DMS 273 treated with DMSO at 0.1 percent for 48 hours (cell line): Measurements from ENCODE around the gene PTGDS.

Experiments
- DNase-seq: peaks from one replicate; lab custom pipeline; 2025; lab: John Stamatoyannopoulos, UW

PTGDS gene

DNA sequence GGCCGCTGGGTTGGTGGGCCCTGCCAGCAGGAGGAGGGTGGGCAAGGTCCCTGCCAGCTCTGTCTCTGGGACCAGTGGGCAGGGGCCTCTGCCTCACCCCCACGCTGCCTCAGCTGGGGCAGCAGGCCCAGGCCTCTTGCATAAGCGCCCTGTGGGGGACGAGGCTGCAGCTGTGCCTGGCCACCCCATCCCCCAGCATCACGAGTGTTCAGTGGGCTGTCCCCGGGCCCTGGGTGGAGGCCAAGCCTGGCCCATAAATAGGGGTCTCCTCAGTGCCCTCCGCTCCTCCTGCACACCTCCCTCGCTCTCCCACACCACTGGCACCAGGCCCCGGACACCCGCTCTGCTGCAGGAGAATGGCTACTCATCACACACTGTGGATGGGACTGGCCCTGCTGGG, at the start of gene PTGDS:
Gene PTGDS (plus strand): TSS at position 282 of the 400 bp plus-strand sequence. CDS start 75 bp downstream, at position 357.
- DNase-seq = no peak

DNA sequence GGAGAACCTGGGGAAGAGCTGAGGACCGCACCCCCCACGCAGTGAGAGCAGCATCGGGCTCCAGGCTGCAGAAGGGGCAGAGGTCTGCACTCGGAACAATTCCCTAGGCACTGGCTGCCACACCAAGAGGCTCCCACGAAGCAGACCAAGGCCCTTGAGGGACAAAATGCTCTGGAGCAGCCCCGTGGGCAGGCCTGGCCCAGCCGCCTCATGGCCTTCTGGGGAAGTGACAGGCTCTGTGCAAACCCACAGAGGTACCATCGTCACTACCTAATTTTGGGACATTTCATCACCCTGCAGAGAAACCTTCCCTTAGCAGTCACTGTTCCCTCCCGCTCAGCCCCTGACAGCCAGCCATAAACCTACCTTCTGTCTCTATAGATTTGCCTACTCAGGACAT, 48.7 kb upstream of the PTGDS start:
- DNase-seq = no peak

DNA sequence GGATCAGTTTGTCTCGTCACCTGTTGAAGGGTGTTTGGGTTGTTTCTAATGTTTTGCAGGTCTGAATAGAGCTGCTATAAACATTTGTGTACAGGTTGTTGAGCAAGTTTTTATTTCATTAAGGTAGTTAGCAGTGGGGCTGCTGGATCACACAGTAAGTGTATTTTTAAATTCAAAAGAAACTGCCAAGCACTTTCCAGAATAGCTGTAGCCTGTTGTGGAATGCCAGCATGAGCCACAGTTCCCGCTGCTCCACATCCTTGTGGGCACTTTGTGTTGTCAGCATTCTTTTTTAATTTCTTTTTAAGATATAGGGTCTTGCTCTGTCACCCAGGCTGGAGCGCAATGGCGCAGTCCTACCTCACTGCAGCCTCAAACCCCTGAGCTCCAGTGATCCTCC, 47.3 kb upstream of the PTGDS start:
- no peak for DNase-seq

DNA sequence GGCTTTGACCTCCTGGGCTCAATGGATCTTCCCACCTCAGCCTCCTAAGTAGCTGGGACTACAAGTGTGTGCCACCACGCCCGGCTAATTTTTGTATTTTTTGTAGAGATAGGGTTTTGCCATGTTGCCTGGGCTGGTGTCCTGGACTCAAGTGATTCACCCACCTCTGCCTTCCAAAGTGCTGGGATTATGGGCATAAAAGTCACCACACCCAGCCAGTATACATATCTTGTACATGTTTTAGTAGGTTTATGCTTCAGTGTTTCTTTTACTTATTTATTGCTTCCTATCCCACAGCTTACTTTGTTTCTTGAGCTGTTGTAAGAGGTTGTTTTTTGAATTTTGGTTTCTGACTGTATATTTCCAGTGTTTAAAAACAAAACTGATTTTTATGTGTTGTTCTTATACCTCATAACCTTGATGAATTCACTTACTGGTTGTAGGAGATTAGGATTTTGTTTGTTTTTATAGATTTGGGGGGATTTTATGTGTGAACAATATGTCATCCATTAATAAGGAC, 45.6 kb upstream of the PTGDS start:
- no peak for DNase-seq

DNA sequence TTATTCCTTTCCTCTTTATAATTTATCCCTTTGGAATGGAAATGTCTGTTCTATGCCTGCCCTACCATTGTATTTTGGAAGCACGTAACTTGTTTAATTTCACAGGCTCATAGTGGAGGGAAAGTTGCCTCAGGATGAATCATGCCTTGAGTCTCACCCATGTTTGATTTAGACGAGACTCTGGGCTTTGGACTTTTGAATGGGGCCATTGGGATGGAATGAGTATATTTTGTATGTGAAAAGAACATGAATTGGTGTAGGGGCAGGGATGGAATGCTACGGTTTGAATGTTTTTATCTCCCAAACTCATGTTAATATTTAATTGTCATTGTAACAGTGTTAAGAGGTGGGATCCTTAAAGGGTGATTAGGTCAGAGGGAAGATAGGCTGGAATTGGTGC, 43.0 kb upstream of the PTGDS start:
- DNase-seq = no peak

DNA sequence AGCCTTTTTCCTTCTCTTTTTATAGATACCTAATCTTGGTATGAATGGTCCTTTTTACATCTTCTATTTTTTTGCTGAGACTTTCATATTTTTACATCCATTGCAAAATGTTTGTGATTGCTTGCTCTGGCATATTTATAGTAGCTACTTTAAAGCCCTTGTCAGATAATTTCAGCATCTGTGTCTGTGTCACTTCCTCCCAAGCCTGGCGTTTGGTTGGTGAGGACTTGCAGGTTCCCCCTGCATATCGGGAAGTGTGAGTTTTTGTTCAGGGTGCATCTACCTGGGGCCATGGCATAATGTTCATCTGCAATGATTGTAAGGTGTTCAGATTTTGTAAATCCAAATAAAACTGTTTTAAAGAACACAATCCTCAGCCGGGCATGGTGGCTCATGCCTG, 41.7 kb upstream of the PTGDS start:
- DNase-seq = no peak

DNA sequence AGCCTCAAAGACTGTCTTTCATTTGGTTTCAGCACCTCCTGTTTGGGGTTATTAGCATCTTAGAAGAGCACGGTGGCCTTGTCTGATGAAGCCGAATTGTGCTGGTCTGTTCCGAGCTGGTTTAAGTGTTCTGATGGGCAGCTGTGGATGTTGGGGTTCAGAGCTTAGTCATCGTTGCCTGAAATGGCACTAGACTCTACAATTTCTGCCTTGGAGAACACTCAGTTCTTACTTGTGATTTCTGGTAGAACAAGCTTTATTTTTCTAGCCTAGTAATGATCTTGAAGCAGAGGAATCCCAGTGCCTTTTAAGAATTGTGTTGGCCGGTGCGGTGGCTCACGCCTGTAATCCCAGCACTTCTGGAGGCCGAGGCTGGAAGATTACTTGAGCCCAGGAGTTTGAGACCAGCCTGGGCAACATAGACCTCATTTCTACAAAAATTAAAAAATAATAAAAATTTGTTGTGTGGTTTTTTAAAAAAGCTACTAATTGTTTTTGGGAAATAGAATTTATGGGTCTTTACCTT, 40.6 kb upstream of the PTGDS start:
- DNase-seq = no peak

DNA sequence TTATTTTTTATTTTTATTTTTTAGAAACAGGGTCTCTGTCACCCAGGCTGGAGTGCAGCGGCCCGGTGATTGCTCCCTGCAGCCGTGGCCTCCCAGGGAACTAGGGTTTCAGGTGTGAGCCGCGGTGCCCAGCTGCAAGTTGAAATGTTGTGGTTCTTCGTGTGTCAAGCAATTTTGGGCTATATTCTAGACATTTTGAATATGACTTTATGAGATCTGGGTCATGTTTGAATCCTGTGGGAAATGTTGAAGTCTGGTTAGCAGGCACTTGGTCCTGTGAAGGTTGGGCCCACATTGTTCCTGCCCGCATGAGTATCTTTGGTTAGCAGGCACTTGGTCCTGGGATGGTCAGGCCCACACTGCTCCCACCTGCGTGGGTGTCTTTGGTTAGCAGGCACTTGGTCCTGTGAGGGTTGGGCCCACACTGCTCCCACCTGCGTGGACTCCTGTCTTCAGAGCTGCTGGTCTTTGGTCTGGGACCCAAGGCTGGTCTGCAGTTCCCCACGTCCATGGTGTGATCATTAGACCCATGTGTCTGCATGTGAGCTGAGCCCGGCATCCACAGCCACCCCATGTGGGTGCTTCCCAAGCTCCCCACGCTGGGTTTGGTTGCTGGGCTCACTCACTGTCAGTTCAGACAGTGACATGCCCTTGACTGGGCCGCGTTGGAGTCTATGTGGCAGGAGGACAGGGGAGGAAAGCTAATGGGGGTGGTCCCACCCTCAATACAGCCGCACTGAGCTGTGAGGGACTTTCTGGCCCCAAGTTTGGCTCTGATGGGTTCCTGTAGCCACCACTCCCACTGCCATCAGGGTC, 39.9 kb upstream of the PTGDS start:
- no peak for DNase-seq

DNA sequence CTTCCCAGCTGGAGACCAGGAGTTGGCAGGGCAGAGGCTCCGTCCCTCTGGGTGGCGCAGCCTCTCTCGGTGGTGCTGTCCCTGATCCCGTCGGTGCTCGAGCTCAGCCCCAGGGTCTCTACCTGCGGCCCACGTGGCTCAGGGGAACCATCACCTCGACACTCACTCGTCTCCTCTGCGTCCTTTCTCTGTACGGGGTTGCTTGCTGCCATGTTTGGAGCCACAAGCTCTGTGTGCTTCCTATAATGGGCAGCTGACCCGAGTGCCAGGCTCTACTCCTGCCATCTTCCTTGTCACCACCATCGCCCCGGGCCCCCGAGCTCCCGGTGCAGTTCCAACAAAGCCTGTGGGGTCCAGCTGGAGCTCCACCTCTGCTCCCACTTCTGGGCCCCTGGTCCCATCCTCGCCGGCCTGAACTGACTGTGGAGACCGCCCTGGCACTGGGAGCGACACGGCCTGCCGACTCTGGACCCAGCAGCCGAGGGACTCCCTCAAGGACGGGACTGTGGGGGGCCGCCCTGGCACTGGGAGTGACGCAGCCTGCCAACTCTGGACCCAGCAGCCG, 37.8 kb upstream of the PTGDS start:
- no peak for DNase-seq

DNA sequence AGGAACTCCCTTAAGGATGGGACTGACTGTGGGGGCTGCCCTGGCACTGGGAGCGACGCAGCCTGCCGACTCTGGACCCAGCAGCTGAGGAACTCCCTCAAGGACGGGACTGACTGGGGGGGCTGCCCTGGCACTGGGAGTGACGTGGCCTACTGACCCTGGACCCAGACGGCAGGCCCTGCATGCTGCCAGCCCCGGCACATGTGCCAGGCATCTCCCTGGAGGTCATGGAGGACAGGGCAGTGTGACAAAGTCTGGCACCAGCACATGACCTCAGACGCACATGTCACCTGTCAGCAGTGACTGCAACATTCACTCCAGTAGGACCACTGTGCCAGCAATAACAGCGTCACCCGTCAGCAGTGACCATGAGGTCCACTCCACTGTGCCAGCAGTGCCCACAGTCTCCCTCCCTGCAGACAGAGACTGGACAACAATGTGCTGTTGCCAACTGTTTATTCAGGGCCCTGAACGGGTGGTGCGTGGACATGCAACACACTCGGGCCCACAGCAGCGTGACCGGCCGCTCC, 37.2 kb upstream of the PTGDS start:
- DNase-seq = no peak

DNA sequence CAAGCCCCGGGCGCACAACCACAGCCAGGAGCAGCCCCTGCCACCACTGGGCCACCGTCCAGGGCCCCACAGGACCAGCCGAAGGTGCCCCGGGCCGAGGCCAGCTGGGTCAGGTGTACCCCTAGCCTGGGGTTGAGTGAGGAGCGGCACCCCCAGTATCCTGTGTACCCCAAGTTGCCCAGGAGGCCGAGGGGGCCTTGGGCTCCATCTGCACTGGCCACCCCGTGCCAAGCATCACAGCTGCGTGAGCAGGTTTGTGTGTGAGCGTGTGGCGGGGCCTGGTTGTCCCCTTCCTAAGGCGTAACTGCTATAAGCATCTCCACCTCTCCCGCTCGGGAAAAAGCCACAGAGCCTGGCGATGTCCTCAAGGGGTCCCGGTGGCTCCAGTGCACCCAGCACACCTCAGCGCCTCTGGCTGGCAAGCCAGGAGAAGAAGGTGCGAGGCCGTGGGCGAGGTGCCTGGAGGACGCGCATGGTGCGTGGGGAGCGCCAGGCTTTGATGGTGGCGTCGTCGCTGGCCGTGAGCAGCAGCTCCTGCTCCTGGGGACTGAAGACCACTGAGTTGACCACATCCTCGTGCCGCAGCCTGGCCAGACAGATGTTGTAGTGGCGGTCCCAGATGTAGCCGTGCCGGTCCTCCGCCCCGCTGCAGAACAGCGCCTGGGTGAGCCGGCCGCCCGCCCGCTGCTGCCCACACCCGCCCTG, 36.6 kb upstream of the PTGDS start:
- DNase-seq = no peak

DNA sequence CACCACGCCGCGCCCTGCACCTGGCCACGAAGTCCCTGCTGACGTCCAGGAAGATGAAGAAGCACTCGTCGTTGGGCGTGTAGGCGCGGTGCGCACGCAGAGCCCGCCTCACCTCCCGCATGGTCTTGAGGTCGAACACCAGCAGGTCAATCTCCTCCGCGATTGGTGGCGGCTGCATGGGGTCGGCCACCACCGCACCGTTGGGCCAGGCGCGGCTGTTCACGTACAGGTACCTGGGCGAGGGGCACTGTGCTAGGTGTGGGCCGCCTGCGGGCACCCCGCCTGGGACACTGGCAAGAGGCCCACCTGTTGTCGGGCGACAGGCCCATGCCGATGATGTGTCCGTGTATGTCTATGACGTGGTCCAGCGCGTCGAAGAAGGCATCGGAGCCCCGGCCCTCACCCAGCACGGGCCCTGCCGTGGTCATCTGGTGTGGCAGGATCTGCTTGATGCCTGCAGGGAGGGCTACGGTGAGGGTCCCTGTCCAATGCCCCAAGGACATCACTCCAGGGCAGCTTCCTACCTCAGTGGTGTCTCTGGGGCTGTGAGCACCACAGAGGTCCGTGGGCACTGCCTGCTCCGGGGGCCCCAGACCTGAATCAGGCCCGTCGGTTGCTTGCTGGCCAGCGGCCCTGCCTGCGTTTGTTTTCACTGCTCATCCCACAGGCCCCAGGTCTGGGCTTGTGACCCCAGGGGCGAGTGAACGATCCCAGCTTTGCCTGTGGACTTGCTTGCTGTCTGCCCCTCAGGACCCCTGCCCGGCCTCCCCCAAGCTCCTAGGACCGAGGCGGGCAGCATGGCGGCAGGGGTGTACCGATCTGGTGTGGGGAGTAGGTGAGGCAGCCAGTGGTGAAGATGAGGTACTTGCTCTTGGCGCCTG, 35.8 kb upstream of the PTGDS start:
- no peak for DNase-seq

DNA sequence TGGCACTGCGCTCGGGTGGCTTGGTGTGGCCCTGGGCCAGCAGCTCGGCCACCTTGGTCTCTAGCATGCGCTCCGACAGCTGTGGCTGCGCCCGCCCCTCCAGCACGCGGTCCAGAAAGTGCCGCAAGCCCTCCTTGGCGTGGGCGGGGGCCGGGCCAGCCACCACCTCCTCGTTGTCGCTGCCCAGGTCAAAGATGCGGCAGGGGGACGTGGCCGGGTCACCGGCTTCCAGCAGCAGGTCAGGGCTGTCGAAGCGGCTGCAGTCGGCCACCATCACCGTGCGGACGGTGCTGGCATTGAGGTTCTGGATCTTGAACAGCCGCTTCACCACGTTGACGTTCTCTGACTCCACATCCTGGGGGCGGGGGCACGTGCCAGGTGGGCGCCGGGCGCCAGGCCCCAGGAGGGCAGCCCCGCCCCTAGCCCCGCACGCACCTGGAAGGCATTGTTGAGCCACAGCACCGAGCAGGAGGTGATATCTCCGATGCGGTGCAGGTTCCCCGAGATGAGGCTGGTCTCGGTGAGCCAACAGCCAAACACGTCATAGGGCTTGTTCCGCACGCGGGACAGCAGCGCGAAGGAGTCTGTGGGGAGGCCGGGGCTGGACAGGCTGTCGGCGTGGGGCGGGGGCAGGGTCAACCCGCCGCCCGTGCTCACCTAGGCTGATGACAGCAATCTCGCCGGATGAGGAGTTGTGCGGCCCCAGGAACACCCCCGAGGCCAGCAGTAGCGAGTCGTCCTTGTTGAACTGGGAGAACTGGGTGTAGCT, 35.0 kb upstream of the PTGDS start:
- DNase-seq = no peak

DNA sequence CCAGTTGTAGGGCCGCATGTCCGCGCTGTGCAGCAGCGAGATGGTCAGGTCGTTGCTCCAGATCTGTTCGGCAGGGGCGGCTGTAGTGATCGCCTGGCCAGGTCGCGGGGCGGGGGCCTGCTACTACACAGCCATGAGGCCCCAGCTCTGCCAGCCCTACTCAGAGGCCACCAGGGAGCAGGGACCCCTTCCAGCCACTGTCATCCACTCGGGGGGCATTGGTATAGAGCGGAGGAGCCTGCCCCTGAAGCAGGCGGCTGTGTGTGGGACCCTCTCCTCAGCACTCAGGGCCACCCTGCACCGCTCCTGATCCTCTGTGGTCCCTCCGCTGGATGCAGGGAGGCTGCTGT, 34.4 kb upstream of the PTGDS start:
- no peak for DNase-seq

DNA sequence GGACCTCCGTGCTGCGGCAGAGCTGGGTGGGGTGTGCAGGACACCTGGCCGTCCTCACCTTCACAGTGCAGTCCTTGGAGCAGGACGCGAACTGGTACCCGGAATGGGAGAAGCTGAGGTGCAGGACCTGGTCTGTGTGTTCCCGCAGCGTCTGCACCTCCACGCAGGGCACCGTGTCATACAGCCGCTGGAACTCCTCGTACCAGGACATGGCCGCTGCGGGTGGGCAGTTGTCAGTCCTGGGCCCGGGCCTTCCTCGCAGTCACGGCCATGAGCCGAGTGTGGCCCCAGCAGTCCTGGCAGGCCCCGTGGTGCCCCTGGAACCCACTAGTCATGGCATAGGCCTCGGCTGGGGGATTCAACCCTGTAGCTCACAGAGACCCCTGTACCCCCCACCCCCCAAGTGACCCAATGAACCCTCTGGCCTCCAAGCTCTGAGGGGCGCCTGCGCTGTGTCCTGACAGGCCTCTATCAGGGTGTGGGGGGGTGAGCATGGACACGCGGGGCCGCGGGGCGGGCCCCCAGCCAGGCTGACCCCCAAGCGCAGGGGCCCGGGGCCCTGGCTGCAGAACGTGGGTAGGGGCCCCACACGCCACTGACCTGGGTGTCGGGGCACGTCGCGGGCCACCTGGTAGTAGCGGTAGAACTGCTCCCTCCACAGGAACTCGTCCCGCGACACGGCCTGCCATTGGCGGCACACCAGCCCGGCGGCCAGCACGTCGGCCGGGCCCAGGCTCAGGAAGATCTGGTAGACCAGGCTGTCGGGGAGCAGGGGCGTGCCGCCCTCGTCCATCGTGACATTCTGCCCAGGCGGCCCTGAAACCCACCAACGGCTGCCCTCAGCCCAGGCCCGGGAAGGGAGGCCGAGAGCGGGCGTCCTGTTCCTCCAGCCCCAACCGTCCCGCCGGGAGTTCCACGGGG, 33.8 kb upstream of the PTGDS start:
- DNase-seq = no peak

DNA sequence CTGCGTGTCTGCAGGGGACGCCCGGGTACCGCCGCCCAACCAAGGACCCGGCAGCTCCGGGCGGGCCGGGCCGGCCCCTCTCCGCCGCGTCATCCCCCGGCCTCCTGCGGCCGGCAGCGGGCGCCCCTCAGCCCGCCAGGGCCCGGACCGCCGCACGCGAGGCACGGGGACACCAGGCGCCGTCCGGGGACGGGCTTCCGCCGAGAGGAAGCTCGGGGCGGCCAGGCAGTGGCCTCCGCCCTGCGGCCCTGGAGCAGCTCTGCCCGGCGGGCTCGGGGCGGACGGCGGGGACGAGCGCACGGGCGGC, 33.1 kb upstream of the PTGDS start:
- DNase-seq = no peak

DNA sequence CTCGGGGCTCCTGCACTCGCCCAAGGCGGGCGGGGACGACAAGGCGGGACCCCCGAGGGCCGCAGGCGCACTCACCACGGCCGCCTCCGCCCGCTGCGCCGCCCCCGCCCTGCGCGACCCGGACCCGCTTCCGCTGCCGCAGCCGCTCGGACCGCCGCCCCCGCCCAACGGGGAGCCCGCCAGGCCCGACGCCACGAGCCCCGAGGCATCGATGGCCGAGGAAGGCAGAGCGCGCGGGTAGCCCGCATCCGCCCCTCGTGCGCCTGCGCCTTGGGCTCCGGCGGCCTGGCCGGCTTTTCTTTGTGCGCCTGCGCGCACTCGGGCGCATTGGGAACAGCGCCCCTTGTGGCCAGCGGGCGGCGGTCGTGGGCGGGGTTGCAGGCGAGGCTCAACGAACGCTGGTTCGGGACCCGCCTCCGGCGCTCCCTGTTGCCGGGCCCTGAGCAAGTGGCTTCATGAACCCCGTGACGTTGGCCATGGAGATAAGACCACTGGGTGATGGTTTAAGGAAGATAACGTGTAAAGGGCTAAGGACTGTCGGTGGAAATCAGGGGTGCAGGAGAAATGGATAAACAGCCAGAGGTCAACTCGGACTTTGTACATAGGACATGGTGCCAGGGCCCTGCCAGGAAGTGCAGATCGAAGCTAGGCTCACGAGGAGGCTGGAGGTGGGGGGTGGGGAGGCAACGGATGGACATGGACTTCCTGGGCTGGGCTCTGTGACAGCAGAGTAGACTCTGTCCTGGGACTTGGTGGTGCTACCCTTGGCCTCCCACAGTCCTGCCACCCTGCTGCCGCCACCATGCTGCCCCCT, 32.6 kb upstream of the PTGDS start, which contains the start of the genes C8G and FBXW5:
Gene C8G (plus strand): TSS at position 725 of the 814 bp plus-strand sequence. CDS start 78 bp downstream, at position 803.
Gene FBXW5 (minus strand): TSS at position 220 of the 814 bp plus-strand sequence. CDS start 655 bp downstream, outside the sequence.
- DNase-seq = peak; percentile 66

DNA sequence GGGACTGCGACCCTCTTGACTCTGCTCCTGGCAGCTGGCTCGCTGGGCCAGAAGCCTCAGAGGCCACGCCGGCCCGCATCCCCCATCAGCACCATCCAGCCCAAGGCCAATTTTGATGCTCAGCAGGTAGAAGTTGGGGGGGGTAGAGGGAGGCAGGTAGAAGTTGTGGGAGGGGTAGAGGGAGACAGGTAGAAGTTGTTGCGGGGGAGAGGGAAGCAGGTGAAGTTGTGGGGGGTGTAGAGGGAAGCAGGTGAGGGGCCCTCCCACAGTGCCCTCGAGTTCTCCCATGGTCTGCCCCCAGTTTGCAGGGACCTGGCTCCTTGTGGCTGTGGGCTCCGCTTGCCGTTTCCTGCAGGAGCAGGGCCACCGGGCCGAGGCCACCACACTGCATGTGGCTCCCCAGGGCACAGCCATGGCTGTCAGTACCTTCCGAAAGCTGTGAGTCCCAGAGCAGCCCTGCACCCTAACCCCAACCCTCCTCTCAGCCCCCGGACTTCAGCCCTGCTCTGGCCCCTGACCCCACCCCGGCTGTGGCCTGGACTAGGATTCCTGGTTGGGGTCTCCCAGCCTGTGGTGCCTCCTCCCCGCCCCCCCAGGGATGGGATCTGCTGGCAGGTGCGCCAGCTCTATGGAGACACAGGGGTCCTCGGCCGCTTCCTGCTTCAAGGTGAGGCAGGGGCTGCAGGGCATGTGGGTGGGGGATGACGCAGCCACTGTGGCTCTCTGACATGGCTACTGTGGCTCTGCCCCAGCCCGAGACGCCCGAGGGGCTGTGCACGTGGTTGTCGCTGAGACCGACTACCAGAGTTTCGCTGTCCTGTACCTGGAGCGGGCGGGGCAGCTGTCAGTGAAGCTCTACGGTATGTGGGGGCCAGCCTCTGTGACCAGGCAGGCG, 31.7 kb upstream of the PTGDS start:
- no peak for DNase-seq
